AML-193 (cell line): ENCODE results near the gene EP300.
A peak's percentile ranks its signal among the peaks of the same experiment; 100 is the strongest.
"Not testable (repeated sequence)": the region's sequence is repeated elsewhere in the genome, so short reads cannot be mapped to it uniquely, and the experiment has no call there.

Experiments used
- DNase-seq, 2 experiments: peaks; one replicate each; lab custom pipeline; 2025; lab: John Stamatoyannopoulos, UW

The EP300 gene

DNA sequence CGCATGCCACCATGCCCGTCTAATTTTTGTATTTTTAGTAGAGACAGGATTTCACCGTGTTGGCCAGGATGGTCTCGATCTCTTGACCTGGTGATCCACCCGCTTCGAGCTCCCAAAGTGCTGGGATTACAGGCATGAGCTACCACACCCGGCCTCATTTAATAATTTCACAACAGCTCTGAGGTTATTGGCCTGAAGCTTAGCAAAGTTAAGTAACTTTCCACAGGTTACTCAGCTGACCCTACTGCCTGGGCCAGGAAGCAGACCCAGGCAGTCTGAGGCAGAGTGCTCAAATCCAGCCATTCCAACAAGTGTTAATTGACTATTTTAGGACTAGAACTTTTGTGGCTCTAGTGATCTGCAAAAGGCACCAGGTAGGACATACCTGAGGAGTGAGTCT, 60.5 kb downstream of the EP300 start:
- no peak for DNase-seq

GRCh38 chr22:41157083-41157482, 64.7 kb downstream of the EP300 start:
- DNase-seq: no peak

GRCh38 chr22:41169157-41169556, 76.8 kb downstream of the EP300 start:
- no peak for DNase-seq

- DNase-seq: no peak
Measured at GRCh38 chr22:41171996-41172395, 79.6 kb downstream of the EP300 start.

DNA sequence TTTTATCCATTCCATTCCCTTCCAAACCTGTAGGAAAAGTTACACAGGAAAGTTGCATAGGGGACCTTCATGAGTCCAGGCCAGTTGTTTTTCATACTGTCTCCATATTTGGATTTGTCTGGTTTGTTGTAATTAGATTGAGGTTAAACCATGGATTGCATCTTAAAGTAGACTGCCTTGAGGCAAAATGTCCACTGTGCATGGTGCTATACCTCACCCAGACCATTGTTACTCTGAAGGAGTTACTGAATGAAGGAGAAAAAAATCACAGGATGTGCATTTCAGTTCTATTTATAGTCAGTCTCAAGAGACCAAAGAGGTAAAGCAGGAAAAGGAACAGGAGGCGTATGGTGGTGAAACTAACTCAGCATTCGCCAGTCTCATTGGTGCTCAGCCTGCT, 83.2 kb downstream of the EP300 start:
- no peak for DNase-seq

- DNase-seq: no peak
Measured at GRCh38 chr22:41177040-41177621, 84.7 kb downstream of the EP300 start.

DNA sequence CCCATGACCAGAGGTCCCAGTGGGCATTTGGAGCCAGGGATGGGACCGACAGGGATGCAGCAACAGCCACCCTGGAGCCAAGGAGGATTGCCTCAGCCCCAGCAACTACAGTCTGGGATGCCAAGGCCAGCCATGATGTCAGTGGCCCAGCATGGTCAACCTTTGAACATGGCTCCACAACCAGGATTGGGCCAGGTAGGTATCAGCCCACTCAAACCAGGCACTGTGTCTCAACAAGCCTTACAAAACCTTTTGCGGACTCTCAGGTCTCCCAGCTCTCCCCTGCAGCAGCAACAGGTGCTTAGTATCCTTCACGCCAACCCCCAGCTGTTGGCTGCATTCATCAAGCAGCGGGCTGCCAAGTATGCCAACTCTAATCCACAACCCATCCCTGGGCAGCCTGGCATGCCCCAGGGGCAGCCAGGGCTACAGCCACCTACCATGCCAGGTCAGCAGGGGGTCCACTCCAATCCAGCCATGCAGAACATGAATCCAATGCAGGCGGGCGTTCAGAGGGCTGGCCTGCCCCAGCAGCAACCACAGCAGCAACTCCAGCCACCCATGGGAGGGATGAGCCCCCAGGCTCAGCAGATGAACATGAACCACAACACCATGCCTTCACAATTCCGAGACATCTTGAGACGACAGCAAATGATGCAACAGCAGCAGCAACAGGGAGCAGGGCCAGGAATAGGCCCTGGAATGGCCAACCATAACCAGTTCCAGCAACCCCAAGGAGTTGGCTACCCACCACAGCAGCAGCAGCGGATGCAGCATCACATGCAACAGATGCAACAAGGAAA, 85.4 kb downstream of the EP300 start:
- DNase-seq: no peak

DNA sequence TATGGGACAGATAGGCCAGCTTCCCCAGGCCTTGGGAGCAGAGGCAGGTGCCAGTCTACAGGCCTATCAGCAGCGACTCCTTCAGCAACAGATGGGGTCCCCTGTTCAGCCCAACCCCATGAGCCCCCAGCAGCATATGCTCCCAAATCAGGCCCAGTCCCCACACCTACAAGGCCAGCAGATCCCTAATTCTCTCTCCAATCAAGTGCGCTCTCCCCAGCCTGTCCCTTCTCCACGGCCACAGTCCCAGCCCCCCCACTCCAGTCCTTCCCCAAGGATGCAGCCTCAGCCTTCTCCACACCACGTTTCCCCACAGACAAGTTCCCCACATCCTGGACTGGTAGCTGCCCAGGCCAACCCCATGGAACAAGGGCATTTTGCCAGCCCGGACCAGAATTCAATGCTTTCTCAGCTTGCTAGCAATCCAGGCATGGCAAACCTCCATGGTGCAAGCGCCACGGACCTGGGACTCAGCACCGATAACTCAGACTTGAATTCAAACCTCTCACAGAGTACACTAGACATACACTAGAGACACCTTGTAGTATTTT, 86.1 kb downstream of the EP300 start:
- no peak for DNase-seq

- DNase-seq: not testable (repeated sequence)
Measured at GRCh38 chr22:41180362-41180761, 88.0 kb downstream of the EP300 start.

DNA sequence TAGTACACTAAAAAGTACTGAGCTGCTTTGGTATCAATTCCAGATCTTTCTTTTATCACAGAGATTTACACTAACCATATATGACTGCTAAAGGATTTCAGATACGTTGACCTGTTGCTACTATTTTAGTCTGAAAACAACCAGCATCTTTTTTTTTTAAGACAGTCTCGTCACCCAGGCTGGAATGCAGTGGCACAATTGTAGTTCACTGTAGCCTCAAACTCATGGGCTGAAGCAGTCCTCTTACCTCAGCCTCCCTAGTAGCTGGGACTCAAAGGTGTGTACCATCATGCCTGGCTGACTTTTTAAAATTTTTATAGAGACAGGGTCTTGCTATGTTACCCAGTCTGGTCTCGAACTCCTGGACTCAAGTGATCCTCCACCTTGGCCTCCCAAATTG, 88.5 kb downstream of the EP300 start:
- DNase-seq: no peak

- peak; percentile 35 to 47 for DNase-seq
Measured at GRCh38 chr22:41181349-41182241, 89.2 kb downstream of the EP300 start.

DNA sequence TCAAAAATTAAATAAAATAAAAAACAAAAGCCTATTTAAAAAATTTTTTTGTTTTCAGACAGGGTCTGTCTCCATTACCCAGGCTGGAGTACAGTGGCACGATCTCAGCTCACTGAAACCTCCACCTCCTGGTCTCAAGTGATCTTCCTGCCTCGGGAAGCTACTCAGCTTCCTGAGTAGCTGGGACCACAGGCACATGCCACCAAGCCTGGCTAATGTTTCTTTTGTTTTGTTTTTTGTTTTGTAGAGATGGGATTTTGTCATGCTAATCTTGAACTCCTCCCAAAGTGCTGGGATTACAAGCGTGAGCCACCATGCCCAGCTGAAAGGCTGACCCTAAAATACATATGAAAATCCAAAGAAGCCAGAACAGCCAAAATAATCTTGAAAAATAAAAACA, 92.3 kb downstream of the EP300 start:
- DNase-seq: no peak

- DNase-seq: no peak
Measured at GRCh38 chr22:41191467-41191866, 99.1 kb downstream of the EP300 start.

- no peak for DNase-seq
Measured at GRCh38 chr22:41193829-41194228, 101.4 kb downstream of the EP300 start.

DNA sequence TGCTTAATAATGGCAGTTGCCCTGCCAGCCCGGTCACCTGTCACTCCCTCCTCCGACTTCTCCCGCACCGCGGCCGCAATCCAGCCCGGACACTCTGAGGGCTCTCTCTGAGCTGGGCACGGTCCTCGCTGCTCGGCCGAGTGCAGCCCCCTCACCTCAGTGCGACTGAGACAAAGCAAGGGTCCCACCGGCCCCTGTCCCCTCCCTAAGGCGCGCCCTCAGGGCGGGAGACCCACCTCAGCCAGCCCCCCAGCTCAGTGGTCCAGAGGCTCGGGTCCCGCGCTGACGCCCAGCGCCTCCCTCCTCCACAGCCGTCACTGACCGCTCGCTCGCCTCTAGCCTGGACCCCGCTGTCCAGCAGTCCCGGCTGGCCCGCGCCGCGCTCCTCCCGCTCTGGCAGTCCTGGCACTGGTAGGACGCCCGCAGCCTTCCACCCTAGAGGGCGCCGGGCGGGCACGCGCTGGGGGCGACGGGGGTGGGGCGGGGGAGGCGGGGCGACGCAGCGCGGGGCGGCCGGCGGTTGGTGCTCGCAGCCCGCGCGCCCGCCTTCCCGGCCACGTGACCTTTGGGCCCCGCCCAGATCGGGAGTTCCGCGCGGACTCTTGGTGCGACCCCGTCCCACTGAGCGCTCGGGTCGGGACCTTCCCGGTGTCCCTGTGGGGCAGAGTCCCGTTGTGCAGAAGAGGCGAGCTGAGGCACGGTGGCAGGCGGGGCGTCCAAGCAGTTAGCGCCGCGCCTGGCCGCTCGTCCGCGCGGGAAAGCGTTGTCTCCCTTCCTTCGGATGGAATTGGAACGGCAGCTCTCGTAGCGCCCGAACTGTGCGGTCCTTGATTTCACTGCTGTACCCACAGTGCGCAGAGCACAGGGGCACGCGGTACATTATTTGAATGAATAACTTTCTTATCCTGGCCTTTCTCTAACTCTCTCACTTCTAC, 104.9 kb downstream of the EP300 start:
- peak; percentile 69 to 70 for DNase-seq

- peak; percentile 17 to 20 for DNase-seq
Measured at GRCh38 chr22:41198027-41198580, 105.7 kb downstream of the EP300 start.

DNA sequence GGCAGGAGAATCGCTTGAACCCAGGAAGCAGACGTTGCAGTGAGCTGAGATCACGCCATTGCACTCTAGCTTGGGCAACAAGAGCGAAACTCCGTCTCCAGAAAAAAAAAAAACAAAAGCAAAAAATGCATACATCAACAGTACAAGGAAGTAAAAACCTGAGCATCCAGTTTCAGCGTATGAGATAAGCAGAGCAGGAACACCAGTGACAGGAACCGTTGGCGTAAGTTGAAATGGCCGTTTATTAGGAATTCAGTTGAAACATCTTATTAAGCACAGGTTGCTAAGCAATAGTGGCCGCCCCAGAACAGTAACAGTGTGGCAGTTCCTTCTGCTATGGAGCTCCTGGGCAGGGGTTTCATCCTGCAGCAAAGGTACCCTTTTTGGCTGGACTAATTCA, 108.7 kb downstream of the EP300 start:
- DNase-seq: no peak

DNA sequence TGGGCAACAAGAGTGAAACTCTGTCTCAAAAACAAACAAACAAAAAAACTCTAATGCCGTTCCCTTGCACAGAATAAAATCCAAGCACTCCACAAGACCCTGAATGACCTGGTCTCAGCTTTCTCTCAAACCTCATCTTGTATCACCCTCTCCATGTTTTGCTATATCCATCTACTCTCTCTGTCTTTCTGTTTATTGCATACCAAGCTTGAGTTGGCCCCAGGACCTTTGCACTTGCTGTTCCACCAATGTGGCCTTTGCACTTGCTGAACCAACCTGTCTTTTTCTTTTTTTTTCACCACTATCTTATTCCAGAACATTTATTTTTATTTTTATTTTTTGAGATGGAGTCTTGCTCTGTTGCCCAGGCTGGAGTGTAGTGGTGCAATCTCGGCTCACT, 110.7 kb downstream of the EP300 start:
- no peak for DNase-seq

DNA sequence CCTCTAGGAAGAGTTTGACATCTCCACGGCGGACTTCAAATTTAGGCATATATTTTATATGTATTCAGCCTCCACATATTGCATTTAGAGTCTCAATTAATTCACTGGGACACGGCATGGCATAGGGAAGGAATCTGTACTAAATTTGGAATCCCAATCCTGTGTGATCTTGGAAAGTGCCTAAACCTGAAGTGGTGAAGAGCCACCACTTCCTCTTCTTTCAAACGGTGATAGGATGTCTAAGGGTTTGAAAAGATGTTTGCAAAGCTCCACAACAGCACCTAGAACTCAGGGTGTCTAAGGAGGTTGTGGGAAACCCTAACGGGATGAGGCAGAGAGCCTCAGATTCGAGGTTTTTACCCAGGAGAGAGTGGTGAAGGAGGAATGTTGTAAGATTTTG, 111.7 kb downstream of the EP300 start:
- DNase-seq: no peak

DNA sequence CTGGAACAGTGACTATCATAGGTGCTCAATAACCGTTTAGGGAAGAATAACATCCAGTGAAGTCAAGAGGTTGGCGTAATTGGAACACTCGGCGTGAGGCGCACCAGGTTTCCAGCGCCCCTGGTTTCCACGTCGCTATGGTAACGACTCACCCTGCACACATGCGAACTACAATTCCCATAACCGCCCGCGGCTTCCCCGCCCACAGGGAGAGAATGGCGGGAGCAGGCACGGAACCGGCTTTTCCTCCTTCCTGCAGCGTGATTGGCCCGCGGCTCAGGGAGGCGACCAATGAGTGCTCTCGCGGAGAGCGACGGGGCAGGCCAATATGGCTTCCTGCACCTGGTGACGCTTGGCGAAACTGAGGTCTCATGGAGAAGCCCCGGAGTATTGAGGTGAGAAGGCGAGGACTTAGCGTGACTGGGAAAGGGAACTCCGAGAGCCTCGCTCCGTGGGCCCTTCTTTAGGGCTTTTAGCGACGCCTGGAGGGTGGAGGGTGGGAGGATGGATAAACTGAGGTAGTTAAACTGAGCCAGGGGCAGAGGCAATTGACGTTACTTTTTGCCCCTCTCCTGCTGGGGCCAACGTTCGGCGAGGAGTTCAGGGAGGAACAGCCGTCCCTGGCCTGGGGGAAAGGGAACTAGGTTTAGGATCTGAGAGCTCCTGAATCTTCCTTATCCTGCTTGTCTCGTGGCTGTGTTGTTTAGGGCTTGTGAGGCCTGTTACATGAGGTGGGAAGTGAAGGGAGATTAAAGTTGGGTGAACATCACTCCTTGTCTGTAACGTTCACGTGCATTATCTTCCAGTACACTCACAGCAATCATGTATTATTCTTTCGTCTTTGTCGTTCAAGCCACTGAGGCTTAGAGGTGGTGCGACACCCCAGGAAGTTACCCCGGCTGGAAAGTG, 112.9 kb downstream of the EP300 start, which contains the start of gene L3MBTL2:
Gene L3MBTL2 (plus strand): TSS at position 321 of the 909 bp plus-strand sequence. CDS start 51 bp downstream, at position 372.
- DNase-seq: peak; percentile 93
